Spleen (tissue), 7 donors: ENCODE results near the gene SEC24A.

Source experiments
- POLR2A ChIP-seq, 3 donors: fragments of 450-650 bp; IDR thresholded peaks; one replicate each; pipeline ENCODE4 v1.5.1; 2017; ENCODE audit warnings: antibody characterized with exemption in 3 of 3, mild to moderate bottlenecking in 1 of 3
- TF ChIP-seq, protein P1 (sequence below), 11 experiments: fragments of 200-600 bp in 7 of 11; fragments of 450-650 bp in 4 of 11; sonication (generic) in 4 of 11; IDR thresholded peaks in 8 of 11; conservative IDR thresholded peaks in 3 of 11; 1 replicate in 7 of 11; 2 replicates in 4 of 11; pipeline versions ENCODE4 v1.4.0 to v1.8.0; 2016 to 2021; ENCODE audit warnings: antibody characterized with exemption in 11 of 11, inconsistent platforms in 4 of 11, mild to moderate bottlenecking in 1 of 11
- donor health status: DM: no; HTN: no; CAD: no; lungs with moderate emphysema.
- donor health status: DM: no; HTN: no; CAD: no.
- donor health status: DM: no; HTN: no; CAD: no.

DNA sequence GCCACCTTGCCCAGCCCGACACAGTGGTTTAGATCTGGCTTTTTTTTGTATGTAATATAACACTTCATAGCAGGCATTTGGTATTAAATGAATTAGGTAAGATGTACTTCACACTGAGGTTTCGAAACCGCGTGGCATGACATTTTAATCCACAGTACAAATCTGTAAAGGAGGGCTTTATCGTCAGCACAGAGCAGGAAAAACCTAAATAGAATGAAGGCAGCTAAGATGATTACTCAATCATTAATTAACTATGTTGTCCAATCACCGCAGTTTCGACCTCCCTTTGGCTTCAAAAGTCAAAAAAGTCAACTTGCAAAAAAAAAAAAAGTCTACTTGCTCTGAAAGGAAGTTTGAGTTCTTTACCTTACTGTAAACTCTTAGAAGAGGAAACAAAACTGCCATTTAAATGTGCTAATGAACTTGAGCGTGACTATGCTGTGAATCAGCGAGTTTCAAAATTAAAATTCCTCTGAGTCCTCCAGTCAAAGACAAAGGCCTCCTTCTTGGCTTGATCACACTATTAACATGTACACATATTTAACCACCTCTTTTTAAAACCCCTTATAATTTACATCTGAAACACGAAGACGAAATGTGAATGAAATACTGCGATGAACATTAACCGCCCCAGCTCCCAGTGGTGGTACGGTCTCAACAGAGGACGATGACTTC, 698 bp upstream of the SEC24A start:
- TF ChIP-seq, protein P1, sequence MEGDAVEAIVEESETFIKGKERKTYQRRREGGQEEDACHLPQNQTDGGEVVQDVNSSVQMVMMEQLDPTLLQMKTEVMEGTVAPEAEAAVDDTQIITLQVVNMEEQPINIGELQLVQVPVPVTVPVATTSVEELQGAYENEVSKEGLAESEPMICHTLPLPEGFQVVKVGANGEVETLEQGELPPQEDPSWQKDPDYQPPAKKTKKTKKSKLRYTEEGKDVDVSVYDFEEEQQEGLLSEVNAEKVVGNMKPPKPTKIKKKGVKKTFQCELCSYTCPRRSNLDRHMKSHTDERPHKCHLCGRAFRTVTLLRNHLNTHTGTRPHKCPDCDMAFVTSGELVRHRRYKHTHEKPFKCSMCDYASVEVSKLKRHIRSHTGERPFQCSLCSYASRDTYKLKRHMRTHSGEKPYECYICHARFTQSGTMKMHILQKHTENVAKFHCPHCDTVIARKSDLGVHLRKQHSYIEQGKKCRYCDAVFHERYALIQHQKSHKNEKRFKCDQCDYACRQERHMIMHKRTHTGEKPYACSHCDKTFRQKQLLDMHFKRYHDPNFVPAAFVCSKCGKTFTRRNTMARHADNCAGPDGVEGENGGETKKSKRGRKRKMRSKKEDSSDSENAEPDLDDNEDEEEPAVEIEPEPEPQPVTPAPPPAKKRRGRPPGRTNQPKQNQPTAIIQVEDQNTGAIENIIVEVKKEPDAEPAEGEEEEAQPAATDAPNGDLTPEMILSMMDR (IDR thresholded peaks at IDR 0.05 in 8 of 11, conservative IDR thresholded peaks at IDR 0.05 in 3 of 11): no peak
- TF ChIP-seq POLR2A (IDR thresholded peaks at IDR 0.05): peak in 1 of 3 donors; percentile 10
